Measurements from ENCODE around the gene PTP4A2. TPM values are rescaled to one million over a fixed set of nuclear protein-coding genes. Genes with fewer than 3 reads are reported as not detected.

The PTP4A2 gene
- total RNA-seq, 6 experiments from 2014 or later = 258 to 353 (median 305) TPM

DNA sequence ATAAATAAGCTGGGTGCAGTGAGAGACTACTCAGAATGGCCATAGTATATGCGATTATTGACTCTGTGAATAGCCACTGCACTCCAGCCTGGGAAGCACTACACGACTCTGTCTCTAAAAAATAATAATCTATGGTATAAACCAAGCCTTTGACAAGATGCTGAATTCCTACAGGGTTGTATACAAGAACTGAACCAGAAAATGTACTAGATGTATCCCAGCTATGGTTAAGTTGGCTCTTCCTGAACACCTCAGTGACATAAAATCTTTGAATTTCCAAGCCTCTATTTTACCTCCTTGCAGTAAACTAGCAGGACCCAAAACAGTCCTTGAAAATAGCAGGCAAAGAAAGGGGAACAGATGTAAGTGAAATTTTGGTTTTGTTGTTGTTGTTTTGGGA is 32.5 kb downstream of the PTP4A2 start:
- no peak overlapping the region for H3K27ac Mint-ChIP-seq
- TF ChIP-seq, protein P1, sequence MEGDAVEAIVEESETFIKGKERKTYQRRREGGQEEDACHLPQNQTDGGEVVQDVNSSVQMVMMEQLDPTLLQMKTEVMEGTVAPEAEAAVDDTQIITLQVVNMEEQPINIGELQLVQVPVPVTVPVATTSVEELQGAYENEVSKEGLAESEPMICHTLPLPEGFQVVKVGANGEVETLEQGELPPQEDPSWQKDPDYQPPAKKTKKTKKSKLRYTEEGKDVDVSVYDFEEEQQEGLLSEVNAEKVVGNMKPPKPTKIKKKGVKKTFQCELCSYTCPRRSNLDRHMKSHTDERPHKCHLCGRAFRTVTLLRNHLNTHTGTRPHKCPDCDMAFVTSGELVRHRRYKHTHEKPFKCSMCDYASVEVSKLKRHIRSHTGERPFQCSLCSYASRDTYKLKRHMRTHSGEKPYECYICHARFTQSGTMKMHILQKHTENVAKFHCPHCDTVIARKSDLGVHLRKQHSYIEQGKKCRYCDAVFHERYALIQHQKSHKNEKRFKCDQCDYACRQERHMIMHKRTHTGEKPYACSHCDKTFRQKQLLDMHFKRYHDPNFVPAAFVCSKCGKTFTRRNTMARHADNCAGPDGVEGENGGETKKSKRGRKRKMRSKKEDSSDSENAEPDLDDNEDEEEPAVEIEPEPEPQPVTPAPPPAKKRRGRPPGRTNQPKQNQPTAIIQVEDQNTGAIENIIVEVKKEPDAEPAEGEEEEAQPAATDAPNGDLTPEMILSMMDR (IDR thresholded peaks at IDR 0.05) = no peak
- peaks cover 10% of the 10 kb centered on the region for H3K4me1 Mint-ChIP-seq (ENCODE audit: low read depth)
- no peak overlapping the region for H3K4me3 Mint-ChIP-seq
- no peak for DNase-seq
- peaks cover 8% of the 10 kb centered on the region for H3K27me3 Mint-ChIP-seq (ENCODE audit: insufficient read depth)
- no peaks in the 10 kb centered on the region for H3K9me3 Mint-ChIP-seq
- H3K36me3 Mint-ChIP-seq (ENCODE audit: low read depth) = peaks cover 64% of the 10 kb centered on the region

DNA sequence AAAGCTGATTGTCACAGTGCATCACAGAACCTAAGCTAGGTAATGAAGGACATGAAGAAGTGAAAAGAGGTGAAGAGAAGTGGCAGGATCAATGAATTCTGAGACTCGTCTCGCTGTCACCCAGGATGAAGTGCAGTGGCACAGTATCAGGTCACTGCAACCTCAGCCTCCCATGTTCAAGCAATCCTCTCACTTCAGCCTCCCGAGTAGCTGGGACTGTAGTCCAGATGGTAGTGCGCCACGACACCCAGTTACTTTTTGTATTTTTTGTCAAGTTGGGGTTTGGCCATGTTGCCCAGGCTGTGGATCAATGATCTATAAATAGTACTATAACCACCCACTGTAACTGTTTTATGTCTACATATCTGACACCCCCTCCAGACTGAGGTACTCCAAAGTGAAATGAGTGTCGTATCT is 33.1 kb downstream of the PTP4A2 start:
- TF ChIP-seq, protein P1 (IDR thresholded peaks at IDR 0.05) = no peak
- Mint-ChIP-seq H3K4me1 (ENCODE audit: low read depth) (peaks cover 9% of the 10 kb centered on the region), H3K36me3 (ENCODE audit: low read depth) (peaks cover 61% of the 10 kb centered on the region), H3K27me3 (ENCODE audit: insufficient read depth) (peaks cover 8% of the 10 kb centered on the region), H3K9me3 (no peaks in the 10 kb centered on the region), H3K4me3 (no peak overlapping the region), H3K27ac (no peak overlapping the region)
- DNase-seq = no peak

DNA sequence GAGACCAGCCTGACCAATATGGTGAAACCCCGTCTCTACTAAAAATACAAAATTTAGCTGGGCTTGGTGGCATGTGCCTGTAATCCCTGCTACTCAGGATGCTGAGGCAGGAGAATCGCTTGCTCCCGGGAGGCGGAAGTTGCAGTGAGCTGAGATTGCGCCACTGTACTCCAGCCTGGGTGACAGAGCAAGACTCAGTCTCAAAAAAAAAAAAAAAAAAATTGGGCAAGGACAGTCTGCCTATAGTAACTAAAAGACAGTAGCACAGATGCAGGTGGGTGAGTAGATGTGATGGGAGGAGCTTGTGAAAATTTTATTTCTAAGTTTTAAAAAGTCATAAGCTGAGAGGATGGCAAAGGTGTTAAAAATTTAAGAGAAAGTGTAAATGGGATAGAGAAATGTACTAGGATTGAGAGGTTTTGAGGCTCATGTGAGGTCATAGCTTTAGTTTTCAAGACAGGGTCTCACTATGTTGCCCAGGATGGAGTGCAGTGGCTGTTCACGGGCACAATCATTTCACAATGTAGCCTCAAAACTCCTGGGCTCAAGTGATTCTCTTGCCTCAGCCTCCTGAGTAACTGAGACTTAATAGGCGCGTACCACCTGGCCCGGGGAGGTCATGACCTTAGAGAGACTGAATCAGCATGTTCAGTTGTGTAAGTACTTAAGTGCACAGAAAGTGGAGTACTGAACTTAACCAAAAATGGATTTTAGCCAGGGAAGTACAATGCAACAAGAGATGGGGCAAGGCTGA is 33.7 kb downstream of the PTP4A2 start:
- peaks cover 55% of the 10 kb centered on the region for H3K36me3 Mint-ChIP-seq (ENCODE audit: low read depth)
- DNase-seq = no peak
- H3K9me3 Mint-ChIP-seq = no peaks in the 10 kb centered on the region
- TF ChIP-seq, protein P1 (IDR thresholded peaks at IDR 0.05) = no peak
- H3K27ac Mint-ChIP-seq = no peak overlapping the region
- no peak overlapping the region for H3K4me3 Mint-ChIP-seq
- H3K4me1 Mint-ChIP-seq (ENCODE audit: low read depth) = peaks cover 9% of the 10 kb centered on the region
- H3K27me3 Mint-ChIP-seq (ENCODE audit: insufficient read depth) = peaks cover 8% of the 10 kb centered on the region

DNA sequence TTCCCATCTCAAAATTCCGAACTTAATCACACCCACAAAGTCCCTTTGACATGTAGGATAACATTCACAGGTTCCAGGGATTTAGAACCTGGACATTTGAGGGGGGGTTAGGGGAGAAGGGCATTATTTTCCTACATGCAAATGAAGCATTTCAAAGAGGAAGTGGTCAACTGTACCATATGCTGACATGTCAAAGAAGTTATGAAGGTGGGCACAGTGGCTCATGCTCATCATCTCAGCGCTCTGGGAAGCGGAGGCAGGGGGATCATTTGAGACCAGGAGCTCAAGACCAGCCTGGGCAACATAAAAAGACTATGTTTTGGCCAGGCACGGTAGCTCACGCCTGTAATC is 35.7 kb downstream of the PTP4A2 start:
- Mint-ChIP-seq H3K36me3 (ENCODE audit: low read depth) (peaks cover 39% of the 10 kb centered on the region), H3K4me1 (ENCODE audit: low read depth) (0 out of 2 replicates have a peak, but pooled peaks cover under 1% of the 10 kb centered on the region), H3K4me3 (no peak overlapping the region), H3K27me3 (ENCODE audit: insufficient read depth) (peaks cover 6% of the 10 kb centered on the region; the same call in 1 of the 2 replicates), H3K27ac (no peak overlapping the region), H3K9me3 (no peaks in the 10 kb centered on the region)
- TF ChIP-seq, protein P1 (IDR thresholded peaks at IDR 0.05) = no peak
- DNase-seq = no peak

DNA sequence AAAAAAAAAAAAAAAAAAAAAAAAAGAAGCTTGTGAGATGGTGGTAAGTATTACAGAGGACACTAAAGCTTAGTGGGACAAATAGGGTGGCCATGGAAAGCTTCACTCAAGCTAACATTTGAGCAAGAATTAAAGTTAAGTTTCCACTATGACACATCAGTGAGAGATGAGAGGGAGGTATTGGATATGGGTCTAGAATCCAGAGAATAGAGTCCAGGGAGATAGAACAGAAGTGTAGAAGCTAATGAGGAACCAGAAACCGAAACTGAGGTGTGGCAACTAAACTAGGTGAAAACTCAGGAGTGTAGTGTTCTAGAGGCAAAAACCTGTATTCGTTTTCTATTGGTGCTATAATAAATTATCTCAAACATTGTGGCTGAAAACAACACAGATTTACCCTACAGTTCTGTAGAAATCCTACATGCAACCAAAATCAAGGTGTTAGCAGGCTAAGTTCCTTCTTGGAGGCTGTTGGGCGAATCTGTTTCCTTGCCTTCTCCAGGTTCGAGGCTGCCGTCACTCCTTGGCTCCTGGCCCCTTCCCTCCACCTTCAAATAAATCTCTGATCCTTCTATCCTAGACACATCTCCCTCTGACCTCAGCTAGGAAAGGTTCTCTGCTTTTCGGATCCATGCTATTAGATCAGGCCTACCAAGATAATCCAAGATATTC is 36.2 kb downstream of the PTP4A2 start:
- H3K36me3 Mint-ChIP-seq (ENCODE audit: low read depth) = peaks cover 35% of the 10 kb centered on the region
- TF ChIP-seq, protein P1 (IDR thresholded peaks at IDR 0.05) = no peak
- H3K27me3 Mint-ChIP-seq (ENCODE audit: insufficient read depth) = peaks cover 6% of the 10 kb centered on the region; the same call in 1 of the 2 replicates
- no peaks in the 10 kb centered on the region for H3K9me3 Mint-ChIP-seq
- H3K4me1 Mint-ChIP-seq (ENCODE audit: low read depth) = no peaks in the 10 kb centered on the region
- H3K4me3 Mint-ChIP-seq = no peak overlapping the region
- no peak overlapping the region for H3K27ac Mint-ChIP-seq
- no peak for DNase-seq
